ENCODE results near the gene CTDSP2. TPM values are rescaled to one million over a fixed set of nuclear protein-coding genes. Genes with fewer than 3 reads are reported as not detected.

Gene CTDSP2
- total and polyA plus RNA-seq, 2 donors, result 50.4 to 68.6 TPM

DNA sequence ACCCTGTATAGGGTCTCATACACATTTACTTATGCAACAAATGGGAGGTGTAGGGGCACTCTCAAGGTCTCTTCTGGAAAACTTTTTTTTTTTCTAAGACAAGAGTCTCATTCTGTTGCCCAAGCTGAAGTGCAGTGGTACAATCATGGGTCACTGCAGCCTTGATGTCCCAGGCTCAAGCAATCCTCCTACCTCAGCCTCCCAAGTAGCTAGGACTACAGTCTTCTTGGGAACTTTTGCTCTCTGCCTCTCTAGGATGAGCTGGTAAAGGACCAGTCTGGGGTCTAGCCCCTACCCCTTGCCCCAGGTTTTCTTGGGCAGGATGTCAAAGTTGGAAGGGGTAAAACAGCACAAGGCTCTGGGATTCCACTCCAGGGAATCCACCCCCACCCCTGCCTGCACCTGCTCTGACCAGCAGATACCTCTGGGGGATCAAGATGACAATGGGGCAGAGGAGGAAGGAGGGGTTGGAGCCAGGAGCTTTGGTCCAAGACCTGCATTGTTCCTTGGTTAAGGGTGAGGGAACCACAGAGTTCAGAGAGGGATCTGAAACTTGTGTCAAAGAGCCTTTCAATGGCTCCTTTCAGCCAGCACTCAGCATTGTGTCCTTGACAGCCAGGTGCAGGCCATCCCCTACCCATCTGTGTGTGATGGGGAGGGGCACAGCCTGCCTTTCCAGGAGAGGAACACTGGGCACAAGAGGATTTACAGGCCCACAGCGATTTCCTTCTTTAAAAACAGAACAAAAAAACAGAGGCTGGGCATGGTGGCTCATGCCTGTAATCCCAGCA, 12.2 kb downstream of the CTDSP2 start:
- Histone ChIP-seq H3K4me3 (ENCODE audit: low read length in 2 of 2) (no peak overlapping the region), H3K36me3 (ENCODE audit: control insufficient read depth in 2 of 2, insufficient read depth in 2 of 2, low read length in 1 of 2) (peaks cover 10 to 17% of the 10 kb centered on the region in 2 donors), H3K4me1 (ENCODE audit: control insufficient read depth in 2 of 2, insufficient read depth in 2 of 2, low read length in 2 of 2) (peaks cover 54 to 86% of the 10 kb centered on the region in 2 donors), H3K27ac (ENCODE audit: low read depth in 1 of 2, low read length in 1 of 2) (peak overlapping the region in 1 of 2 donors; percentile 46), H3K9me3 (ENCODE audit: control insufficient read depth in 2 of 2, insufficient read depth in 1 of 2, low read length in 1 of 2) (peaks cover 0 to 2% of the 10 kb centered on the region in 2 donors), H3K27me3 (ENCODE audit: control insufficient read depth in 2 of 2, insufficient read depth in 1 of 2, low read length in 1 of 2) (no peaks in the 10 kb centered on the region)
- WGBS, result 33% methylated on average over 1 of the region's 1 CpG
- DNase-seq (ENCODE audit: low read depth in 6 of 9, low spot score in 9 of 9), result no peak

- 93% methylated on average over 3 of the region's 3 CpGs for WGBS
Observed at GRCh38 chr12:57833672-57834071, 12.9 kb downstream of the CTDSP2 start.

DNA sequence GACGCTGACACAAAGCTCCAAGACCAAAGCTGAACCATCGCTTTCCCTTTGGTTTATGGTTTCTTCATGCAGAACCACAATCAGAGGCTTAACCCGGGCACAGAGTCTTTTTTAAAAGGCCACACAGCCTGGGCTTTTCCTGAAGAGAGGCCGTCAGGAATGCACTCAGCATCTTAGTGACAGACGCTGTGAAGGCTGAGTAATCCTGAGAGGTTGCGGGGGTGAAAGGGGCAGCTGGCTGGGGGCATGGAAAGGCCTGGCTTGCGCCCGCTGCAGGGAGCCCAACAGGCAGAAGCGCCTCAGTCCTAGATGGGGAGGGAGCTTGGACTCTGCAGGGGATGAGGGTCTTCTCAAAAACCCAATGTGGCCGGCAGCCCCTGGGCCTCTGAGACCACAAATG, 13.6 kb downstream of the CTDSP2 start:
- Histone ChIP-seq H3K4me1 (ENCODE audit: control insufficient read depth in 2 of 2, insufficient read depth in 2 of 2, low read length in 2 of 2) (peaks cover 43 to 75% of the 10 kb centered on the region in 2 donors), H3K27me3 (ENCODE audit: control insufficient read depth in 2 of 2, insufficient read depth in 1 of 2, low read length in 1 of 2) (no peaks in the 10 kb centered on the region), H3K36me3 (ENCODE audit: control insufficient read depth in 2 of 2, insufficient read depth in 2 of 2, low read length in 1 of 2) (peaks cover 22 to 29% of the 10 kb centered on the region in 2 donors), H3K4me3 (ENCODE audit: low read length in 2 of 2) (no peak overlapping the region), H3K27ac (ENCODE audit: low read depth in 1 of 2, low read length in 1 of 2) (peak overlapping the region in 1 of 2 donors; percentile 2), H3K9me3 (ENCODE audit: control insufficient read depth in 2 of 2, insufficient read depth in 1 of 2, low read length in 1 of 2) (peaks cover 0 to 2% of the 10 kb centered on the region in 2 donors)
- no peak for DNase-seq (ENCODE audit: low read depth in 6 of 9, low spot score in 9 of 9)
- WGBS, result 81% methylated on average over 10 of the region's 10 CpGs

More at GRCh38 chr12:57833672-57834071, 12.9 kb downstream of the CTDSP2 start:
- no peaks in the 10 kb centered on the region for H3K27me3 ChIP-seq (ENCODE audit: control insufficient read depth in 2 of 2, insufficient read depth in 1 of 2, low read length in 1 of 2)
- peaks cover 16 to 23% of the 10 kb centered on the region in 2 donors for H3K36me3 ChIP-seq (ENCODE audit: control insufficient read depth in 2 of 2, insufficient read depth in 2 of 2, low read length in 1 of 2)
- peaks cover 0 to 2% of the 10 kb centered on the region in 2 donors for H3K9me3 ChIP-seq (ENCODE audit: control insufficient read depth in 2 of 2, insufficient read depth in 1 of 2, low read length in 1 of 2)
- H3K4me1 ChIP-seq (ENCODE audit: control insufficient read depth in 2 of 2, insufficient read depth in 2 of 2, low read length in 2 of 2), result peaks cover 49 to 83% of the 10 kb centered on the region in 2 donors
- DNase-seq (ENCODE audit: low read depth in 6 of 9, low spot score in 9 of 9), result no peak
- H3K27ac ChIP-seq (ENCODE audit: low read depth in 1 of 2, low read length in 1 of 2), result no peak overlapping the region
- no peak overlapping the region for H3K4me3 ChIP-seq (ENCODE audit: low read length in 2 of 2)

DNA sequence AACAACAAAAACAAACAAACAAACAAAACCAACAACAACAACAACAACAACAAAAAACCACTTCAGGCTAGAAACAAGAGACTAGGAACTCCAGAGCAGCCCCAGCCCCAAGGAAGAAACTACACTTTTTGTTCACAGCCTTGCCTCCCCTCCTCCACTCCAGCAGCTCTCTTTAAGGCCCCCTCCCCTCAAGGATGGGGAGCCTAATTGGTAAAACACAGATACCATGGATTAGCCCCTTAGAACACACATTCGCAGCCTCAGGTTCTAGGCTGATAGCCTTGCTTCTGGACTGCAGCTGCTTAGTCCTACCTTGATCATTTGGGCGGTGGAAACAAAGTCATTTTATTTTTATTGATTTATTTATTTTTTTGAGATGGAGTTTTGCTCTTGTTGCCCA, 16.1 kb downstream of the CTDSP2 start:
- Histone ChIP-seq H3K4me1 (ENCODE audit: control insufficient read depth in 2 of 2, insufficient read depth in 2 of 2, low read length in 2 of 2) (peaks cover 20 to 50% of the 10 kb centered on the region in 2 donors), H3K9me3 (ENCODE audit: control insufficient read depth in 2 of 2, insufficient read depth in 1 of 2, low read length in 1 of 2) (no peaks in the 10 kb centered on the region), H3K4me3 (ENCODE audit: low read length in 2 of 2) (no peak overlapping the region), H3K27ac (ENCODE audit: low read depth in 1 of 2, low read length in 1 of 2) (no peak overlapping the region), H3K36me3 (ENCODE audit: control insufficient read depth in 2 of 2, insufficient read depth in 2 of 2, low read length in 1 of 2) (peaks cover 48 to 55% of the 10 kb centered on the region in 2 donors), H3K27me3 (ENCODE audit: control insufficient read depth in 2 of 2, insufficient read depth in 1 of 2, low read length in 1 of 2) (no peaks in the 10 kb centered on the region)
- WGBS, result 96% methylated on average over 2 of the region's 2 CpGs
- DNase-seq (ENCODE audit: low read depth in 6 of 9, low spot score in 9 of 9), result no peak

DNA sequence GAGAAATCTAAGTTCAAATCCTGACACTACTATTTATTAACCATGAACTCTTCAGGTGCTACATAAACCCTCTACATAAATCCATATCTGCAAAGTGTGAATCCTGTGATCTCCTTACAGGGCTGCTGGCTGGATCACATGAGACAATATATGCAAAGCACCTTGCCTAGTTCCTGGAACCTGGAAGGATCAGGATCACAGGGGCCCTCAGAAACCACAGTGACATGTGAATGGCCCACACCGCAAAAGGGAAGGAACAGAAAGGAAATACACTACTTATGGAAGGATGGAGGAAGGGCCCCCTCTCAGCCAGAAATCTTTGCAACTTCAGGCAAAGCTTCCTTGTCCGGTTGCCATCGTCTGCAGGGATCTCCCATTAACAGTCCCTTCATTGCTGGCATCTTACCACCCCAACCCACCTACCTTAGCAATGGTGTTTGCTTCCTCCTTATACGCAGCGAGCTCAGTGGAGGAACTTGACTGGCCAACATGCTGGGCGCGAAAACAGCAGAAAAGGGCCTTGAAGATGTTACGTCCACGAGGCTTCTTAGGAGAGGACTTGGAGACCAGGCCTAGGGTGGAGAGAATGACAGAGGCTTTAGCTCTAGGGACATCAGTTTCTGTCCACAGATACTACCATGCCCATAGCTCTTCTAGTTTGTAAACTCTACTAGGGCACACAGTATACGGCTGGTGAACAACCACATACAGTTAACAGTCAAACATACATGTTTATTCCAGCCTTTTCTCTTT, 17.3 kb downstream of the CTDSP2 start:
- H3K27me3 ChIP-seq (ENCODE audit: control insufficient read depth in 2 of 2, insufficient read depth in 1 of 2, low read length in 1 of 2), result no peaks in the 10 kb centered on the region
- WGBS, result 87% methylated on average over 10 of the region's 10 CpGs
- H3K36me3 ChIP-seq (ENCODE audit: control insufficient read depth in 2 of 2, insufficient read depth in 2 of 2, low read length in 1 of 2), result peaks cover 60 to 64% of the 10 kb centered on the region in 2 donors
- no peaks in the 10 kb centered on the region for H3K9me3 ChIP-seq (ENCODE audit: control insufficient read depth in 2 of 2, insufficient read depth in 1 of 2, low read length in 1 of 2)
- H3K27ac ChIP-seq (ENCODE audit: low read depth in 1 of 2, low read length in 1 of 2), result no peak overlapping the region
- H3K4me1 ChIP-seq (ENCODE audit: control insufficient read depth in 2 of 2, insufficient read depth in 2 of 2, low read length in 2 of 2), result peaks cover 12 to 39% of the 10 kb centered on the region in 2 donors
- H3K4me3 ChIP-seq (ENCODE audit: low read length in 2 of 2), result no peak overlapping the region
- DNase-seq (ENCODE audit: low read depth in 6 of 9, low spot score in 9 of 9), result no peak

GRCh38 chr12:57826966-57827365, 19.6 kb downstream of the CTDSP2 start:
- Histone ChIP-seq H3K4me3 (ENCODE audit: low read length in 2 of 2) (no peak overlapping the region), H3K9me3 (ENCODE audit: control insufficient read depth in 2 of 2, insufficient read depth in 1 of 2, low read length in 1 of 2) (no peaks in the 10 kb centered on the region), H3K4me1 (ENCODE audit: control insufficient read depth in 2 of 2, insufficient read depth in 2 of 2, low read length in 2 of 2) (peaks cover 6 to 17% of the 10 kb centered on the region in 2 donors), H3K27ac (ENCODE audit: low read depth in 1 of 2, low read length in 1 of 2) (no peak overlapping the region), H3K27me3 (ENCODE audit: control insufficient read depth in 2 of 2, insufficient read depth in 1 of 2, low read length in 1 of 2) (no peaks in the 10 kb centered on the region), H3K36me3 (ENCODE audit: control insufficient read depth in 2 of 2, insufficient read depth in 2 of 2, low read length in 1 of 2) (peaks cover 82 to 83% of the 10 kb centered on the region in 2 donors)
- 97% methylated on average over 1 of the region's 1 CpG for WGBS
- no peak for DNase-seq (ENCODE audit: low read depth in 6 of 9, low spot score in 9 of 9)

GRCh38 chr12:57826400-57826799, 20.1 kb downstream of the CTDSP2 start:
- Histone ChIP-seq H3K4me3 (ENCODE audit: low read length in 2 of 2) (no peak overlapping the region), H3K27me3 (ENCODE audit: control insufficient read depth in 2 of 2, insufficient read depth in 1 of 2, low read length in 1 of 2) (no peaks in the 10 kb centered on the region), H3K27ac (ENCODE audit: low read depth in 1 of 2, low read length in 1 of 2) (no peak overlapping the region), H3K4me1 (ENCODE audit: control insufficient read depth in 2 of 2, insufficient read depth in 2 of 2, low read length in 2 of 2) (peaks cover under 1 to 11% of the 10 kb centered on the region in 2 donors), H3K9me3 (ENCODE audit: control insufficient read depth in 2 of 2, insufficient read depth in 1 of 2, low read length in 1 of 2) (no peaks in the 10 kb centered on the region), H3K36me3 (ENCODE audit: control insufficient read depth in 2 of 2, insufficient read depth in 2 of 2, low read length in 1 of 2) (peaks cover 88 to 89% of the 10 kb centered on the region in 2 donors)
- 99% methylated on average over 2 of the region's 2 CpGs for WGBS
- DNase-seq (ENCODE audit: low read depth in 6 of 9, low spot score in 9 of 9), result no peak

- Histone ChIP-seq H3K9me3 (ENCODE audit: control insufficient read depth in 2 of 2, insufficient read depth in 1 of 2, low read length in 1 of 2) (no peaks in the 10 kb centered on the region), H3K27ac (ENCODE audit: low read depth in 1 of 2, low read length in 1 of 2) (no peak overlapping the region), H3K36me3 (ENCODE audit: control insufficient read depth in 2 of 2, insufficient read depth in 2 of 2, low read length in 1 of 2) (peaks cover 91 to 96% of the 10 kb centered on the region in 2 donors), H3K27me3 (ENCODE audit: control insufficient read depth in 2 of 2, insufficient read depth in 1 of 2, low read length in 1 of 2) (no peaks in the 10 kb centered on the region), H3K4me1 (ENCODE audit: control insufficient read depth in 2 of 2, insufficient read depth in 2 of 2, low read length in 2 of 2) (peaks cover 0 to 7% of the 10 kb centered on the region in 2 donors), H3K4me3 (ENCODE audit: low read length in 2 of 2) (no peak overlapping the region)
- WGBS, result 97% methylated on average over 2 of the region's 2 CpGs
- no peak for DNase-seq (ENCODE audit: low read depth in 6 of 9, low spot score in 9 of 9)
Observed at GRCh38 chr12:57825451-57825850, 21.1 kb downstream of the CTDSP2 start.
